HG03159 (cell line): ENCODE data around the gene ZBTB5.
A peak's percentile ranks its signal among the peaks of the same experiment; 100 is the strongest.
"Not testable (repeated sequence)": the region's sequence is repeated elsewhere in the genome, so short reads cannot be mapped to it uniquely, and the experiment has no call there.

Experiments
- ATAC-seq: cut with Tn5 transposase; IDR thresholded peaks from one replicate; pipeline ENCODE4 v1.9.1; 2021; ENCODE audit warnings: mild to moderate bottlenecking, moderate library complexity; ENCODE audit not compliant: unreplicated experiment

Gene ZBTB5, protein sequence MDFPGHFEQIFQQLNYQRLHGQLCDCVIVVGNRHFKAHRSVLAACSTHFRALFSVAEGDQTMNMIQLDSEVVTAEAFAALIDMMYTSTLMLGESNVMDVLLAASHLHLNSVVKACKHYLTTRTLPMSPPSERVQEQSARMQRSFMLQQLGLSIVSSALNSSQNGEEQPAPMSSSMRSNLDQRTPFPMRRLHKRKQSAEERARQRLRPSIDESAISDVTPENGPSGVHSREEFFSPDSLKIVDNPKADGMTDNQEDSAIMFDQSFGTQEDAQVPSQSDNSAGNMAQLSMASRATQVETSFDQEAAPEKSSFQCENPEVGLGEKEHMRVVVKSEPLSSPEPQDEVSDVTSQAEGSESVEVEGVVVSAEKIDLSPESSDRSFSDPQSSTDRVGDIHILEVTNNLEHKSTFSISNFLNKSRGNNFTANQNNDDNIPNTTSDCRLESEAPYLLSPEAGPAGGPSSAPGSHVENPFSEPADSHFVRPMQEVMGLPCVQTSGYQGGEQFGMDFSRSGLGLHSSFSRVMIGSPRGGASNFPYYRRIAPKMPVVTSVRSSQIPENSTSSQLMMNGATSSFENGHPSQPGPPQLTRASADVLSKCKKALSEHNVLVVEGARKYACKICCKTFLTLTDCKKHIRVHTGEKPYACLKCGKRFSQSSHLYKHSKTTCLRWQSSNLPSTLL

DNA sequence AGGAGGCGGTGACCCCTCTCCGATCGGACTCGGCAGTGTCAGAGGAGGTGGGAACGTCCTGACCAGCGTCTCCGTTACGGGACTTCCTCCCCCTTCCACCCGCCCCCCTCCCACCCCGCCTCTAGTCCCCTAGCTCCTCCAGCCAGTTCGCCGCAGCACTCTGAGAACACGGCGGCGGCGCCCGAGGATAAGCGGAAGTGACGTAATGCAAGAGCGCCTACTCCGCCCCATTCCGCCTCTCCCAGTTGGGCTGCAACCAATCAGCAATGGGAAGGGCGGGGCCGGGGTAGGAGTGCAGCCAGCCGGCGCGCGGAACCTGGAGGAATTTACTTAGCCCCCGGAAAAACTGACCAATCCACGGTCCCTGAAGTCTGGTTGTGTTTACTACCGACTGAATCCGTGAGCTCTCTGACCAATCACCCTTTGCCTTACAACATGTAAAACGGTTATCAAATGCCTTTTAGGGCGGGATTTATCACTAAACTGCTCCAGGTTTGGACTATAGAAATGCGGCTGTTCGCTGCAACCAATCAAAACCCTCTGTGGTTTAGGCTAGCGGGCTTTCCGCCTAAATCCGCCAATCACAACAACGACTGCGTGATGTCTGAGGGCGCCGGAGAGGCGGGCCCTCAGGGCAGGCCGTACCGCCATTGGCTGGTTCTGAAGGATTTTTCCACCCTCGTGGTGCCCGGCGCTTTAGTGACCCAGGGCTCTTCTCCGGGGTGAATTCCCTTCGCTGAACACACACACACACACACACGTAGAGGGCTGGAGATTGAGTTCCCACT is at the start of gene ZBTB5:
TSS of gene ZBTB5 (minus strand) at position 202 of the 788 bp plus-strand sequence. CDS start 22,899 bp downstream, outside the sequence.
- ATAC-seq, result peak; percentile 82

GRCh38 chr9:37514999-37515398 is 49.7 kb upstream of the ZBTB5 start:
- no peak for ATAC-seq

DNA sequence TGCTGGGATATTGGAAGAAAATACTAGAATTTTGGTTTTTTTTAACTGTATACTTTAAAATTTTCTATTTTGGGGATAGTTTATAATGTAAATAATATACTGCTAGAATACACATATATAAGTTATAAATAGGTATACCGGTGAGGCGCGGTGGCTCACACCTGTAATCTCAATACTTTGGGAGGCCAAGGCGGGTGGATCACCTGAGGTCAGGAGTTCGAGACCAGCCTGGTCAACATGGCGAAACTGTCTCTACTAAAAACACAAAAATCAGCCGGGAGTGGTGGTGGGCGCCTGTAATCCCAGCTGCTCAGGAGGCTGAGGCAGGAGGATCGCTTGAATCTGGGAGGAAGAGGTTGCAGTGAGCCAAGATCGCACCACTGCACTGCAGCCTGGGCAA is 49.2 kb upstream of the ZBTB5 start:
- ATAC-seq, result not testable (repeated sequence)

- no peak for ATAC-seq
These were observed 47.2 kb upstream of the ZBTB5 start for GRCh38 chr9:37512437-37512836.

DNA sequence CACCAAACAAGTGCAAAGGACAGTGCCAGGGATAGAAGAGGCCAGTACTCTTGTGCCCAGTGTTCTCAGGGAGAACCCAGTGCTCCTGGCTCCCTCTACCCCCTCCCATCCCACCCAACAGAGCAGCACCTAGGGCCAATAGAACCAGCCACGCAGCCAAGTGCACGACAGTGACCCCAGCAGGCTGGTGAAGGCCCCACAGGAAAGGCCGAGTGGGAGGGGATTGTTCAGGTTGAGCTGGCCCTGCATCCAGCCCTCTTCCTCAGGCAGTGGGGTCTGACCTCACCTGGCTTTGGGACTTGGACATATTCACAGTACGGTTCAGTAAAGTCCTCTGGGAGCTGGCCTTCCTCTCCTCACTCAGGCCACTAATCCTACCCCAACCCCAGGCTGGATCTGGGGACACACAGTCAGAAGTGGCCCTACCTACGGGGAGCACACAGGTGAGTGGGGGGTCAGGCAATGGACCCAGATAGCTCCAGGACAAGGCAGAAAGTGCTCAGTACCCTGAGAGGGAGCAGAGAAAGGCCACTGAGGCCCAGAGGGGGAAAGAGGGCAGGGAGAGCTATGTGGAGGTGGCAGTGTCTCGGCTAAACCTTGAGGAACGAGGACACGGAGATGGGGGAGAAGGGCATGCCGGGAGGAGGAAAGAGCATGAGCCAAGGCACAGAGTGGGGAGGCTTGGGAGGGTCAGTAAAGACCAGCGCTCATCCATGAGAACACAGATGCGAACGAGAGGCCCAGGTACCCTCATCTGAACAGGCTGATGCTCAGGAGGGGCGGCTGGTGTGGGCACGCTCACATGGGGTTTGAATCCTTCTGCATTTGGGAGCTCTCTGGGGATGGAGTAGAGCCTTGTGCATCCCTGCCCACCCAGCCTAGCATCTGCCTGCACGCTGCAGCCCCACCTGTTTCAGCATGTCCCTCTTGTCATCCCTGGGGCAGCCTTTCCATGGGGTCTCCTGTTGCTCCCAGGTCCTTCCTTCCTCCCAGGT is 46.1 kb upstream of the ZBTB5 start:
- ATAC-seq, result no peak

DNA sequence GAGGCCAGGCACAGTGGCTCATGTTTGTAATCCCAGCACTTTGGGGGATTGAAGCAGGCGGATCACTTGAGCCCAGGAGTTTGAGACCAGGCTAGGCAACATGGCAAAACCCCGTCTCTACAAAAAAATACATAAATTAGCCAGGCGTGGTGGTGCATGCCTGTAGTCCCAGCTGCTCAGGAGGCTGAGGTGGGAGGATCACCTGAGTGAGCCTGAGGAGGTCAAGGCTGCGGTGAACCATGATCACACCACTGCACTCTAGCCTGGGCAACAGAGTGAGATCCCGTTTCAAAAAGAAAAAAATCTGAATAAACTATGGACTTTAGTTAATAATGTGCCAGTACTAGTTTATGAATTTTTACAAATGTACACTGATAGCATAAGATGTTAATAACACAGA is 44.8 kb upstream of the ZBTB5 start:
- not testable (repeated sequence) for ATAC-seq

- no peak for ATAC-seq
These were observed 44.3 kb upstream of the ZBTB5 start for GRCh38 chr9:37509536-37509935.

GRCh38 chr9:37508834-37509206 is 43.6 kb upstream of the ZBTB5 start:
- no peak for ATAC-seq

DNA sequence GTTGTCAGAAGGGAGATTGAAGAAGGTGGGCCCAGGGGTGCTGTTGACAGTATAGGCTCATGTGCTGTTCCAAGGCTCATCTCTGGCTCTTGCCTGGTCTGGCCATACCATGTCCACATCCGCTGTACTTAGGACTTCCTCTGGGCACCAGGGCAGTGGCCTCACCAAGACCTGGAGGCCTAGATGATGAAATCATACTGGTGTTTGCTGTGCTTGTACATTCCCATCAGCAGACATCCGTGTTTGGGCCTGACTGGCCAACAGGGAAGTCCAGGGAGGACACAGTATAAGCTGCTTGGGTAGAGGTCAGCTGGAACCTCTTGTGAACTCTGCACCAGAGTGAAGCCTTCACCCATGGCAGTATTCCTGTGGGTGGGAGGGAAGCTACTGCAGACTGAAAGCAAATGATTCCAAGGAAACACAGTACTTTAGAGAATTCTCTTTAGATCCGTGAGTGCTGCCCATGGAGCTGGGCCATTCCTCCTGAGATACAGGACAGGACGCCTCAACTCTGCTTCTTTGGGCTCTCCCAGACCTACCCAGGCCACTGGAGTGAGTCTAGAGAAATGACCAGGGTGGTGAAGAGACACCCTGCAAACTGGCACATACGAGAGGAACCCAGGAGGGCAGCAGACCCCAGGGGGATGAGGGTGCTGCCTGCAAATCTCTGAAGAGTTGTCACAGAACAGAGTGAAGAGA is 43.0 kb upstream of the ZBTB5 start:
- no peak for ATAC-seq

DNA sequence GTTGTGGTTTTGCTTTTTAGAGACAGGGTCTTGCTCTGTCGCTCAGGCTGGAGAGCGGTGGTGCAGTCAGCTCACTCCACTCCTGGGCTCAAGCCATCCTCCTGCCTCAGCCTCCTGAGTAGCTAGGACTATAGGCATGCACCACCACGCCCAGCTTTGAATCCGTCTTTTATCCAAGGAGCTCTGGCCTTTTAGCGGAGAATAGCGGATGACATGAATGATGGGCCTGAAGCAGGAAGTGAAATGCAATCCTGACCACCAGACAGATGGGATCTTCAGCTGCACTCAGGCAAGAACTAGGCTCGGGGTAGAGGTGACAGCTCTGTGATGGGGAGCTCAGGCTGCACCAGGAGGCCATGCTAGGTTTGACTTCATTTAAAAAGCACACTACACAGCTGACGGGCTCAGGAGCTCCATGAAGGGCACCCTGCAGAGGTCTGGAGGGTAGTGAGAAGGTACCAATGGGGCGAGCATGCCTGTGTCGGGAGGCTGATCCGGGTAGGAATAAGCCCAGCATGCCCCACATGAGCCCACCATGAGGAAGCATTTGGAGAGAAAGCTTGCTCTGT is 42.4 kb upstream of the ZBTB5 start:
- ATAC-seq, result no peak

DNA sequence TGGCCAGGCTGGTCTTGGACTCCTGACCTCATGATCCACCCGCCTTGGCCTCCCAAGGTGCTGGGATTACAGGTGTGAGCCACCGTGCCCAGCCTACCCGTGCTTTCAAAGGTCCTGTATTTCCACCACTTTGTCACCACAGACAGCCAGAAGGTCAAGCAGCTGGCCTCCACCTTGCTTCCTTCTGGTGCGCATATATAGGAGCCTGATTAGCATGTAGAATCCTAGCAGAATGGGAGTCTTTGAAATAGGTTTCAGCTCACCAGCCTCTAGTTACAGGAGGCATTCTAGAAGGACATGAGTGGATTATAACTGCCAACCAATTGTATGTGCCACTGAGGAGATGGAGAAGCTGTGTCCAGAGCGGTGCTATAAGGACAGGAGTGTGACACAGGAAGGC is 39.4 kb upstream of the ZBTB5 start:
- no peak for ATAC-seq

GRCh38 chr9:37503736-37504135 is 38.5 kb upstream of the ZBTB5 start:
- ATAC-seq, result no peak

- no peak for ATAC-seq
These were observed 36.8 kb upstream of the ZBTB5 start for GRCh38 chr9:37501957-37502596.

- no peak for ATAC-seq
These were observed 34.0 kb upstream of the ZBTB5 start for GRCh38 chr9:37499297-37499696.

DNA sequence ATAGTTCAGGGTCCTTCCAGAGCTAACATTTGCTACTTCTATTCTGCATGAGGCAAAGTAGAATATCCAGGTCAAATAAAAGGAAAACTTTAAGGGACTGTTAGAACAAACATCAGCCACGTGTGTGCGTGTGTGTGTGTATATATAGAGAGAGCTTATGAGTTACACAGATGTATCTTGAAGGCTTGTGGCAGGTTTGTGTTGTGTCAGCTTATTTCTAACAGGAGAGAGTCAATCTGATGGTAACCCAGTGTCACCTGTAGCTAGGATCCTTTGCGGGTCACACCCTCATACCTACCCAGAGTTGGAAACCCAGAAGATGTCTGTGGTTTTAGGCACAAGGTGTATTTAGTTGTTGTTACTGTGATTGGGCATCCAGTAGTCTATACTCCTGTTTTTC is 33.2 kb upstream of the ZBTB5 start:
- ATAC-seq, result no peak

GRCh38 chr9:37497320-37497719 is 32.1 kb upstream of the ZBTB5 start:
- no peak for ATAC-seq

- ATAC-seq, result no peak
These were observed 30.8 kb upstream of the ZBTB5 start for GRCh38 chr9:37496020-37496419.

- no peak for ATAC-seq
These were observed 30.3 kb upstream of the ZBTB5 start for GRCh38 chr9:37495571-37495970.

DNA sequence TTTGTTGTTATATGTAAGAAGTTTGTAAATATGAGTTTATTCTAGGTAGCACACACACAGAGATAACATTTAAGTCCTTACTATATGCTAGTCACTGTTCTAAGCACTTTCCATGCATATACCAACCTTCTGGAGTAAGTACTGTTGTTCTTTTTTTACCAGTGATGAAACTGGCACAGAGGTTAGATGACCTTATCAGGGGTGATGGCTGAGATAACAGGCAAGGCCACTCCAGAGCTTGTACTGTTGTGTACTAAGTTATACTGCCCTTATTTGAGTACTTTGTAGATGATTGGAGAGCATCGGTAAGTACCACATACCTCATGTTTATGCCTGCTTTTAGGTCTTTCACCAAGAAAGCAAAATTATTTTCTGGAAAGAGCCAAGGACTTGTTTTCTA is 26.7 kb upstream of the ZBTB5 start:
- ATAC-seq, result no peak
